DND-41 (cell line): ENCODE data around the gene FXYD3.

Source experiments
- CTCF ChIP-seq: IDR thresholded peaks from 2 replicates; pipeline ENCODE4 v1.5.1; 2012; ENCODE audit warnings: borderline replicate concordance, low read length, moderate library complexity, mild to moderate bottlenecking; ENCODE audit not compliant: poor library complexity, severe bottlenecking; ENCODE audit errors: extremely low read depth
- EZH2 ChIP-seq: IDR thresholded peaks from 3 replicates; pipeline ENCODE4 v1.6.1; 2012; ENCODE audit warnings: borderline replicate concordance, low read depth, mild to moderate bottlenecking, moderate library complexity, low read length, inconsistent platforms; ENCODE audit not compliant: severe bottlenecking

GRCh38 chr19:35146746-35147459 lies 31.3 kb downstream of the FXYD3 start:
- TF ChIP-seq CTCF = no peak
- TF ChIP-seq EZH2 = no peak
